Amniotic epithelial cell (primary cell): ENCODE results near the gene RNF121.
A peak's percentile ranks its signal among the peaks of the same experiment; 100 is the strongest.

ENCODE experiments used
- DNase-seq: peaks from one replicate; pipeline ENCODE4 v3.0.0-alpha.2; 2010; ENCODE audit warnings: low read depth

The RNF121 gene

DNA sequence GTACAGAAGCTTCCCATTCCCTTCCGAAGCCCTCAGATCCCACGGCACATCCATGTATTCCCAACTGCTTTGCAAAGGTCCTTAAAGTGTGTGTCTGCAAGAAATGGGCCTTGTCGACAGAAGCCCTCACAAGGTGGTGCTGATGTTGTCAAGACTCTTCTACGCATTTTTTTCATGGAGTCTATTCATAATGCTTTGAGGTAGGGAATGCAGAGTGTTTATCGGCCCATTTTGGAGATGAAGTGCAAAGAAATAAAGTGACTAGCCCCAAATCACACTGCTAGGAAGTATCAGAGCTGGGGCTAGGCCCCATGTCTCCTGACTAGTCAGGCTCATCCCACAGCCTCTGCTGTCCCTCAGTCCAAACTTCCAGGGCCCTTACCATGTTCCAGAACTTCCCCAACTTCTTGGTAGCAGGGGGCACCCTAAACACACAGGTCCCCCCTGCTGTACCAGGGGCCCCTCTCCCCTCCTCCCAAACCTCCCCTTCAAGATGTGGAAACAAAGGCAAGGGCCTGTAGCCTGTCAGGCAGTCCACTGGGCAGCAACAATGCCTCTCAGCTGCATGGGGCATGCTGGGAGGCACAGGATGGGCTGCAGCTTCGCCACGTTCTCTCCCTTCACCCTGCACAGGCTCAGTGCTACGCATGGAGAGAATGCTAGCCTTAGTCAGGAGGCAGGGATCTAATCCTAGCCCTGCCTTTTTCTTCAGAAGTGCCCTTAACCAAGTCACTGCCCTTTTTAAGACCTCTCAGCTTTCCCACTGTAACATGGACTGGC, 77.7 kb downstream of the RNF121 start:
- no peak for DNase-seq

DNA sequence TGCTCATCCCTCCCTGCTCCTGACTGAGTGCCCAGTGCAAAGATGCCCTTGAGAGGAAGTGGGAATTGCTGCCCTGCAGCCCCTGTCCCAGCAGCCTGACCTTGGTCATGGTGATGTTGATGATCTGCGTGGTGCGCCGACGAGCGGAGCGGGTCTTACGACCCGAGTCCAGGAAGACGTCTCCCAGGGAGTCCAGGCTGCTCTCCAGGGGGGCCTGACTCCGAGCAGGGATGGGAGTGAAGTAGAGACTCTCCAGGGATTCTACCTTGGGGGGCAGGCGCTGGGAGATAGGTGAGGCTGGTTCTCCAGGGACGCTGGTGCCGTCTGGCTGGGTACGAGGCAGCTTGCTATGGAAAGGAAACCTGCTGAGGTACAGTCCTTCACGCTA, 78.2 kb downstream of the RNF121 start:
- no peak for DNase-seq

- DNase-seq: no peak
These were observed 78.7 kb downstream of the RNF121 start for GRCh38 chr11:72007587-72007986.

DNA sequence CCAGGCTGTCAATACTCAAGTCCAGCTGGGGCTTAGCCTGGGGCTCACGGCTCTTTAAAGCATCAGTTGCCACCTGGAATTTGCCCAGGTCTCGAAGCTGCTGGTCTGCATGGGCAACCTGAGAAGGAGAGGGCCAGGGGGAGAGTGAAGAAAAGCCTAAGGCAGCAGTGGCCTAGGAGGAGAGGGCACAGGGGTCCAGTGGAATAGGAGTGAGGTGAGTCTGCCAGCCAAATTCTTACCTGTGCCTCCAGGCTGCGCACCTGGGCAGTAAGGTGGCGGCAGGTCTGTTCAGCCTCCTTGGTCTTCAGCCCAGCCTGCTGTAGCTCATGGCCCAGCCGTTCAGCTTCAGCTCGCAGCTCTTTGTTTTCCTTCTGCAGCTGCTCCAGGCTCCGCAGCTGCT, 79.9 kb downstream of the RNF121 start:
- DNase-seq: no peak

GRCh38 chr11:72009156-72009555, 80.3 kb downstream of the RNF121 start:
- no peak for DNase-seq

- DNase-seq: no peak
These were observed 81.8 kb downstream of the RNF121 start for GRCh38 chr11:72010529-72011233.

DNA sequence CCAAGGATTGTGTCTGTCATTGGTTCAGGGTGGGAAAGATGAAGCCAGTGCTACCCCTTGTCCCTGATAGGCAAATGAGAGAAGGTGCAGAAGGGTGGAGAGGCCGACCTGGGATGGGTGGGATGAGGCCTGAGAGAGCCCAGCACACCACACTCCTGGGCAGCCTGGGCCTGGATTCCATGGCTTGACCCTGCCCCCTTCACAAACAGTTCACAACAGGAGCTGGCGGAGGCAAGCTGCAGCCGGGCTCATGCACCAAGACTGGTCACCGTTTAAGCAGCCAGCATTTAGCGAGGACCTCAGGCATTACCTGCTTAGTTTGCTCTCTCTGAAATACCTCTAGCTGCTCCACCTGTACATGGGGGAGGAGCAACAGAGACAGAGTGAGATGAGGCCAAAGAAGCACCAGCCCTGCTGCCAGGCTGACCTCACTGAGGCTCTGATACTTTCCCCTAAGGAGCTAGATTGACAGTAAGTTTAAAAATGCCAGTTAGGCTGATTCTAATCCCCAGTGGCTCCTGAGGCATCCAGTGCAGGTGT, 83.3 kb downstream of the RNF121 start:
- DNase-seq: no peak

DNA sequence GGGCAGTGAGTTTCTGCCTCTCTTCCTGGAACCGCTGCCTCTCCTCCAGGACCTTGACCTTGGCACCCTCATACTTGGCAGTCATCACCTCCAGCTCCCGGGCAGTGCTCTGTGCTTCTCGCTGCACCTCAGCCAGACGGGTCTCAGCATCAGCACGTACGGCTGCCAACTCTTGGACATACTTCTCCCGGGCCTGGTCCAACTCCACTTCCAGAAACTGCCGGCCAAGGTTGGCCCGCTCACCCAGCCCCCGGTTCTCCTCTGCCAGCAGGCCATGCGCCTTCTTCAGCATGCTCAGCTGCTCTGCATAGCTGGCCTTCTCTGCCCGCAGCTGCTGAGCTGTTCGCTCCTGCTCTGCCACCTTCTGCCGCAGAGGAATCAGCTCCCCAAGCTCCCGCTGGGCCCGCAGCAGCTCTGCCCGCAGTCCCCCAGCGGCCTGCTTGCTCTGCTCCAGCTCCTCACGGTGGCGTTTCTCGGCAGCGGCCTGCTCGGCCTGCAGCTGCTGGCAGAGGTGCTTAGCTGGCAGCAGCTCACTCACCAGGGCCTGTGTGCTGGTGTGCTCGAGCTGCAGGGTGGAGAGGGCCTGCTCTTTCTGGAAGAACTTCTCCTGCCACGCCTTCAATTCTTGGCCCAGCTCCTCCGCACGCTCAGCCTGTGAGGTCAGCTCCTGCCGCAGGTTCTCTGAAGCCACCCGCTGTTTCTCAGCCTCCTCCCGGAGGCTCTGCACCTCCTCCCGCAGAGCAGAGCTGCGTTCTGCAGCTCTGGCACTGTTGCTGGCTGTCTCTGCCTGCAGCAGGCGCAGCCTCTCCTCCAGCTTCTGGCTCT, 84.3 kb downstream of the RNF121 start:
- DNase-seq: peak; percentile 74

GRCh38 chr11:72013765-72014711, 85.2 kb downstream of the RNF121 start:
- peak; percentile 46 for DNase-seq

DNA sequence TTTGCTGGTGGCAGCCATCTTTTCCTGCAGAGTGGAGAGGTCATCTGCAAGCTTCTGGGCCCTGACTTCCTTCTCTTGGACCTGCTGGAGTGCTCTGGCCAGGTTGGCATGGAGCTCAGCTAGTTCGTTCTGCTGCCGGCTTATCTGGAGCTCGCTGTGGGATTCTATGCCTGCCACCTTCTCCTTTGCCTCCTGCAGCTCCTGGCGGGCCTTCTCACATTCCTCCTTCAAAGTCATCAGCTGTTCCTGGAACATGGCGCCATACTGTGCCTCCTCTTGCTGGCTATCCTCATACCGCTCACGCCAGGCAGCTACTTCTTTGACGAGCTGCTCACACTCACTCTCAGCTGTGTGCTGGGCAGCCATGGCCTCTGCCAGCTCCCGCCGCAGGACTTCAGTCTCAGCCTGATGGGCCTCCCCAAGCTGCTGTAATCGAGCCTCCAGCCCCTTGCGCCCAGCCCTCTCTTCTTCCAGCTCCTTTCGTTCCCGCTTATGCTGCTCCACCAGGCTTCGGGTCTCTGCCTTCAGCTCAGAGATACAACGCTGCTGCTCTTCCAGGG, 86.0 kb downstream of the RNF121 start:
- DNase-seq: no peak

GRCh38 chr11:72015511-72016061, 86.7 kb downstream of the RNF121 start:
- peak; percentile 38 for DNase-seq

- no peak for DNase-seq
These were observed 89.3 kb downstream of the RNF121 start for GRCh38 chr11:72018171-72018570.

GRCh38 chr11:72023335-72023734, 94.5 kb downstream of the RNF121 start:
- DNase-seq: no peak

GRCh38 chr11:72024069-72024754, 95.4 kb downstream of the RNF121 start:
- DNase-seq: no peak

DNA sequence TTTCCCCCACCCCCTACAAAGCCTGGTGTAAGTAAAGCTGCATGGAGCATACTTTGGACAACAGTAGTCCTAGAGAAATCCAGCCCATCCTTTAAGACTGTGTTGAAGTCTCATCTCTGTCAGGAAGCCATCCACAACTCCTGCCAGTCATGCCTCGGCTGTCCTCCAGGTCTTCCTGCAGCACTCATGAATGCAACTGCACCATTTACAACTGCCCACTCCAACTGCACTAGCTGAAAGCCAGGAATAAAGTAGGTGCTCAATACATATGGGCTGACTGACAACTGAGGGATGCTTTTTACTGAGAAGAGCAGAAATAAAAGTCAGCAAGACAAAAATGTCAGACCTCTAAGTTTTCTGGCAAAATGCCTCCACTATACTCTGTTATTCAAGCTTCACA, 97.2 kb downstream of the RNF121 start:
- no peak for DNase-seq

- DNase-seq: no peak
These were observed 101.7 kb downstream of the RNF121 start for GRCh38 chr11:72030472-72031045.

DNA sequence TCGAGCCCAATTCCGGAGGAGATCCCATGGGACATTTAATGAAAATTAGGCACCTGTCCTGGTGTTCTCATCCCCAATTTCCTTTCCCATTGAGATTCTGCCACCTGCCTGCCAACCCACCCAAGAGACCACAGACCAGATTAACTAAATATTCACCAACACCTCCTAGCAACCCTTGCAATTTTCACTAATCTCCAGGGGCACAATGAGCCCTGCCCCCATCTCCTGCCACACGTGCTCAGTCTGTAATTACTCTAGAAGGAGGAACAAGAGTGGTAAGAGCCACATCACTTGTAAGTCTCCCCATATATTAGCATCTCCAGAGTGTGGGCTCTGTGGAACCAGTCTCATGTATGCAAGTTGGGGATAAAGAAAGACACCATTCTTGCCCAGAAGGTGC, 107.8 kb downstream of the RNF121 start:
- no peak for DNase-seq

- DNase-seq: no peak
These were observed 108.9 kb downstream of the RNF121 start for GRCh38 chr11:72037554-72038311.

GRCh38 chr11:72038491-72038890, 109.6 kb downstream of the RNF121 start:
- DNase-seq: peak; percentile 63
